ENCODE results near the gene ZC3H13.

The ZC3H13 gene

GRCh38 chr13:45932676-45933075 is 119.9 kb downstream of the ZC3H13 start:
- no peak for DNase-seq

- DNase-seq: no peak
Measured at GRCh38 chr13:45932172-45932571, 120.4 kb downstream of the ZC3H13 start.

GRCh38 chr13:45931211-45931610 is 121.3 kb downstream of the ZC3H13 start:
- DNase-seq: no peak

GRCh38 chr13:45930177-45930576 is 122.4 kb downstream of the ZC3H13 start:
- DNase-seq: no peak

- DNase-seq: no peak
Measured at GRCh38 chr13:45928843-45929242, 123.7 kb downstream of the ZC3H13 start.

GRCh38 chr13:45928176-45928575 is 124.4 kb downstream of the ZC3H13 start:
- no peak for DNase-seq

- DNase-seq: no peak
Measured at GRCh38 chr13:45926741-45927140, 125.8 kb downstream of the ZC3H13 start.

GRCh38 chr13:45925151-45925550 is 127.4 kb downstream of the ZC3H13 start:
- DNase-seq: no peak

GRCh38 chr13:45921162-45921736 is 131.3 kb downstream of the ZC3H13 start:
- DNase-seq: peak; percentile 24

GRCh38 chr13:45918597-45918996 is 133.9 kb downstream of the ZC3H13 start:
- no peak for DNase-seq

GRCh38 chr13:45917019-45917418 is 135.5 kb downstream of the ZC3H13 start:
- no peak for DNase-seq

- no peak for DNase-seq
Measured at GRCh38 chr13:45915686-45916439, 136.7 kb downstream of the ZC3H13 start.

GRCh38 chr13:45909673-45910072 is 142.9 kb downstream of the ZC3H13 start:
- DNase-seq: no peak

GRCh38 chr13:45909089-45909488 is 143.5 kb downstream of the ZC3H13 start:
- DNase-seq: no peak

GRCh38 chr13:45907503-45907902 is 145.0 kb downstream of the ZC3H13 start:
- DNase-seq: no peak

All from COR-L47 (cell line).